Neural cell (in vitro differentiated cells): ENCODE measurements around the gene CDR2L. TPM values are rescaled to one million over a fixed set of nuclear protein-coding genes. Genes with fewer than 3 reads are reported as not detected.

Source experiments
- H2AFZ ChIP-seq: fragments of 200-600, 300-800 bp; sonication (generic), shearing (Covaris generic); 2 replicates; pipeline ENCODE4 v1.6.0; 2014; ENCODE audit warnings: low read depth, mild to moderate bottlenecking, antibody characterized with exemption, low read length, moderate library complexity
- H3F3A ChIP-seq: fragments of 200-600 bp; shearing (Covaris generic); 2 replicates; pipeline ENCODE4 v1.6.1; 2016; ENCODE audit warnings: mild to moderate bottlenecking, moderate library complexity, mixed read lengths, antibody characterized with exemption, low read length; ENCODE audit not compliant: insufficient read depth, poor library complexity, severe bottlenecking
- H3K27ac ChIP-seq: fragments of 200-600, 300-800 bp; sonication (generic), shearing (Covaris generic); 2 replicates; pipeline ENCODE4 v1.5.1; 2014; ENCODE audit warnings: mild to moderate bottlenecking, low read length, moderate library complexity
- H3K27me3 ChIP-seq: fragments of 300-800, 200-600 bp; sonication (generic), shearing (Covaris generic); 2 replicates; pipeline ENCODE4 v1.6.0; 2014; ENCODE audit warnings: mild to moderate bottlenecking, low read depth, low read length, moderate library complexity; ENCODE audit not compliant: insufficient read depth
- H3K36me3 ChIP-seq: fragments of 300-800, 200-600 bp; sonication (generic), shearing (Covaris generic); 2 replicates; pipeline ENCODE4 v1.5.1; 2014; ENCODE audit warnings: mild to moderate bottlenecking, antibody characterized with exemption, low read length, moderate library complexity; ENCODE audit not compliant: insufficient read depth
- H3K4me2 ChIP-seq: fragments of 300-800, 200-600 bp; sonication (generic), shearing (Covaris generic); 2 replicates; pipeline ENCODE4 v1.6.0; 2014; ENCODE audit warnings: mild to moderate bottlenecking, low read length
- H3K4me3 ChIP-seq: fragments of 300-800, 200-600 bp; sonication (generic), shearing (Covaris generic); 2 replicates; pipeline ENCODE4 v1.5.1; 2014; ENCODE audit warnings: mild to moderate bottlenecking, low read length, moderate library complexity
- H3K79me2 ChIP-seq: fragments of 200-600 bp; shearing (Covaris generic); replicated peaks from 2 replicates; pipeline ENCODE4 v1.6.0; 2014; ENCODE audit warnings: mild to moderate bottlenecking, low read length, moderate library complexity; ENCODE audit not compliant: insufficient read depth
- H3K9ac ChIP-seq: fragments of 300-800, 200-600 bp; sonication (generic), shearing (Covaris generic); 2 replicates; pipeline ENCODE4 v1.6.1; 2016; ENCODE audit warnings: mild to moderate bottlenecking, low read length, mixed read lengths
- H3K9me2 ChIP-seq: fragments of 200-600 bp; shearing (Covaris generic); 2 replicates; pipeline ENCODE4 v1.6.1; 2016; ENCODE audit warnings: mild to moderate bottlenecking, low read length, mixed read lengths; ENCODE audit not compliant: insufficient read depth
- H3K9me3 ChIP-seq: fragments of 200-600, 300-800 bp; sonication (generic), shearing (Covaris generic); 2 replicates; pipeline ENCODE4 v1.6.1; 2016; ENCODE audit warnings: mild to moderate bottlenecking, mixed run types, low read length, moderate library complexity, mixed read lengths
- H4K20me1 ChIP-seq: fragments of 200-600 bp; shearing (Covaris generic); 2 replicates; pipeline ENCODE4 v1.6.1; 2016; ENCODE audit warnings: mild to moderate bottlenecking, mixed run types; ENCODE audit not compliant: insufficient read depth
- CTCF ChIP-seq: fragments of 450-650 bp; IDR thresholded peaks from 2 replicates; pipeline ENCODE4 v1.5.1; 2014; ENCODE audit warnings: antibody characterized with exemption, mild to moderate bottlenecking, moderate library complexity; ENCODE audit not compliant: poor library complexity, severe bottlenecking
- EP300 ChIP-seq: fragments of 450-650 bp; conservative IDR thresholded peaks from 2 replicates; pipeline ENCODE4 v1.6.1; 2014; ENCODE audit warnings: antibody characterized with exemption, mild to moderate bottlenecking, moderate library complexity; ENCODE audit not compliant: poor library complexity, severe bottlenecking
- EZH2 ChIP-seq: fragments of 200-600, 300-800 bp; shearing (Covaris generic), sonication (generic); IDR thresholded peaks from 2 replicates; pipeline ENCODE4 v1.6.1; 2014; ENCODE audit warnings: antibody characterized with exemption, low read length, borderline replicate concordance, mild to moderate bottlenecking; ENCODE audit not compliant: insufficient read depth, poor library complexity, severe bottlenecking
- MXI1 ChIP-seq: fragments of 450-650 bp; conservative IDR thresholded peaks from 2 replicates; pipeline ENCODE4 v1.6.1; 2014; ENCODE audit warnings: antibody characterized with exemption, mild to moderate bottlenecking; ENCODE audit not compliant: poor library complexity, severe bottlenecking
- POLR2AphosphoS5 ChIP-seq: IDR thresholded peaks from 2 replicates; pipeline ENCODE4 v1.6.1; 2012
- RAD21 ChIP-seq: fragments of 450-650 bp; conservative IDR thresholded peaks from 2 replicates; pipeline ENCODE4 v1.6.1; 2014; ENCODE audit warnings: antibody characterized with exemption, mild to moderate bottlenecking, moderate library complexity
- REST ChIP-seq: IDR thresholded peaks from 2 replicates; pipeline ENCODE4 v1.6.1; 2012; ENCODE audit warnings: borderline replicate concordance
- SMC3 ChIP-seq: fragments of 450-650 bp; conservative IDR thresholded peaks from 2 replicates; pipeline ENCODE4 v1.6.1; 2014; ENCODE audit warnings: antibody characterized with exemption, mild to moderate bottlenecking, moderate library complexity; ENCODE audit not compliant: poor library complexity
- TAF1 ChIP-seq: IDR thresholded peaks from 2 replicates; pipeline ENCODE4 v1.6.1; 2012; ENCODE audit warnings: low read depth
- polyA plus RNA-seq: library from polyadenylated mRNA; depleted of rRNA; stranded (reverse); fragments of >200 nt; gene quantifications from 2 replicates; pipeline ENCODE4 v1.2.3, GENCODE V29; 2014

CDR2L gene
- polyA plus RNA-seq, 1 donor from 2014 or later = 8.1 TPM

- H3K79me2 ChIP-seq = no peaks in the 10 kb centered on the region
- H3K27me3 ChIP-seq = no peaks in the 10 kb centered on the region
- H3K9ac ChIP-seq = no peak overlapping the region
- no peak overlapping the region for H3K4me3 ChIP-seq
- TF ChIP-seq REST (peak; percentile 11), EP300 (no peak), CTCF (peak; percentile 87), SMC3 (peak; percentile 88), POLR2AphosphoS5 (no peak), EZH2 (no peak), RAD21 (peak; percentile 89), MXI1 (no peak), TAF1 (no peak)
- no peak overlapping the region for H3K4me2 ChIP-seq
- no peaks in the 10 kb centered on the region for H3K9me3 ChIP-seq
- no peaks in the 10 kb centered on the region for H3K36me3 ChIP-seq
- H4K20me1 ChIP-seq = no peaks in the 10 kb centered on the region
- no peaks in the 10 kb centered on the region for H3K9me2 ChIP-seq
- no peak overlapping the region for H2AFZ ChIP-seq
- no peaks in the 10 kb centered on the region for H3F3A ChIP-seq
- no peak overlapping the region for H3K27ac ChIP-seq
Measured at GRCh38 chr17:74961657-74962350, 25.6 kb upstream of the CDR2L start.

- Histone ChIP-seq H3K9ac (no peak overlapping the region), H3K4me2 (no peak overlapping the region), H3K27me3 (no peaks in the 10 kb centered on the region), H3K9me3 (no peaks in the 10 kb centered on the region), H2AFZ (no peak overlapping the region), H3K27ac (no peak overlapping the region), H3K79me2 (no peaks in the 10 kb centered on the region), H4K20me1 (no peaks in the 10 kb centered on the region), H3K4me3 (no peak overlapping the region), H3F3A (no peaks in the 10 kb centered on the region), H3K9me2 (no peaks in the 10 kb centered on the region), H3K36me3 (no peaks in the 10 kb centered on the region)
- TF ChIP-seq RAD21 (no peak), SMC3 (no peak), TAF1 (no peak), REST (no peak), EP300 (no peak), MXI1 (no peak), EZH2 (no peak), CTCF (no peak), POLR2AphosphoS5 (no peak)
Measured at GRCh38 chr17:74962622-74963394, 24.6 kb upstream of the CDR2L start.
